Keratinocyte (primary cell): ENCODE results near the gene C3orf38. TPM values are rescaled to one million over a fixed set of nuclear protein-coding genes. Genes with fewer than 3 reads are reported as not detected.
"Not testable (repeated sequence)": the region's sequence is repeated elsewhere in the genome, so short reads cannot be mapped to it uniquely, and the experiment has no call there.

ENCODE experiments used
- DNase-seq: peaks from one replicate; pipeline ENCODE4 v3.0.0-alpha.2; 2011; ENCODE audit warnings: low read depth, missing footprints, low spot score
- FAIRE-seq: peaks from 2 replicates; lab custom pipeline; 2011; peaks lifted over from hg19 to GRCh38; lab: Jason Lieb, UNC
- H2AFZ ChIP-seq: 2 replicates; pipeline ENCODE4 v1.6.0; 2012; ENCODE audit warnings: low read length, control low read depth, inconsistent platforms; ENCODE audit not compliant: control insufficient read depth
- H3K27ac ChIP-seq: 2 replicates; pipeline ENCODE4 v1.5.1; 2011; ENCODE audit warnings: low read length; ENCODE audit not compliant: control insufficient read depth, insufficient read depth
- H3K27me3 ChIP-seq: 3 replicates; pipeline ENCODE4 v1.6.0; 2011; ENCODE audit warnings: low read length; ENCODE audit not compliant: control insufficient read depth, insufficient read depth; ENCODE audit errors: extremely low read depth
- H3K36me3 ChIP-seq, 2 experiments: 2 replicates in 1 of 2; 3 replicates in 1 of 2; pipeline ENCODE4 v1.5.1; 2011; ENCODE audit warnings: low read length in 2 of 2, mild to moderate bottlenecking in 1 of 2; ENCODE audit not compliant: control insufficient read depth in 2 of 2, insufficient read depth in 2 of 2; ENCODE audit errors: extremely low read depth in 1 of 2
- H3K4me1 ChIP-seq: 3 replicates; pipeline ENCODE4 v1.5.1; 2011; ENCODE audit warnings: low read length; ENCODE audit not compliant: control insufficient read depth, insufficient read depth; ENCODE audit errors: extremely low read depth
- H3K4me2 ChIP-seq: 3 replicates; pipeline ENCODE4 v1.6.0; 2011; ENCODE audit warnings: low read depth, low read length; ENCODE audit not compliant: control insufficient read depth, insufficient read depth; ENCODE audit errors: extremely low read depth
- H3K4me3 ChIP-seq, 3 experiments: fragments of 200-600 bp in 1 of 3; sonication (generic) in 1 of 3; 2 replicates in 2 of 3; 3 replicates in 1 of 3; pipeline ENCODE4 v1.5.1; 2011 to 2016; ENCODE audit warnings: low read length in 3 of 3, mild to moderate bottlenecking in 3 of 3, control low read depth in 2 of 3, inconsistent platforms in 1 of 3, low read depth in 1 of 3, mixed read lengths in 1 of 3, mixed run types in 1 of 3, moderate library complexity in 1 of 3; ENCODE audit not compliant: control insufficient read depth in 2 of 3, insufficient read depth in 2 of 3; ENCODE audit errors: extremely low read depth in 1 of 3
- H3K79me2 ChIP-seq: 2 replicates; pipeline ENCODE4 v1.6.0; 2012; ENCODE audit warnings: low read length; ENCODE audit not compliant: control insufficient read depth, insufficient read depth
- H3K9ac ChIP-seq: 3 replicates; pipeline ENCODE4 v1.6.0; 2011; ENCODE audit warnings: low read length; ENCODE audit not compliant: control insufficient read depth, insufficient read depth; ENCODE audit errors: extremely low read depth
- H3K9me1 ChIP-seq: 3 replicates; pipeline ENCODE4 v1.6.0; 2011; ENCODE audit warnings: low read length; ENCODE audit not compliant: control insufficient read depth, insufficient read depth; ENCODE audit errors: extremely low read depth
- H3K9me3 ChIP-seq: 2 replicates; pipeline ENCODE4 v1.5.1; 2012; ENCODE audit warnings: low read depth, low read length; ENCODE audit not compliant: control insufficient read depth
- H4K20me1 ChIP-seq: 3 replicates; pipeline ENCODE4 v1.6.0; 2011; ENCODE audit warnings: low read length; ENCODE audit not compliant: control insufficient read depth, insufficient read depth; ENCODE audit errors: extremely low read depth
- EZH2 ChIP-seq: IDR thresholded peaks from one replicate; pipeline ENCODE4 v1.6.1; 2012; ENCODE audit warnings: inconsistent platforms, mild to moderate bottlenecking, low read length, moderate library complexity
- dilution Hi-C: fragments of 300-500 bp; cut with MboI; formaldehyde crosslinking; loops from one replicate; pipeline ENCODE4 v1.7.0; 2020; ENCODE audit warnings: low sequenced_read_pairs; ENCODE audit not compliant: extremely low pct_ligation_motif_present
- polyA plus RNA-seq, 5 experiments: library from polyadenylated mRNA; depleted of rRNA in 3 of 5; stranded (reverse) in 3 of 5; stranded (forward) in 1 of 5; unstranded in 1 of 5; fragments of >200 nt; gene quantifications; 1 replicate in 1 of 5; 2 replicates in 3 of 5; 3 replicates in 1 of 5; pipeline versions ENCODE4 v1.2.1 to v1.2.3, GENCODE V29; 2011 to 2012; ENCODE audit warnings: missing spikeins in 2 of 5, low read depth in 1 of 5, low replicate concordance in 1 of 5
- TF ChIP-seq, protein P1 (sequence below), 3 experiments: IDR thresholded peaks in 1 of 3; conservative IDR thresholded peaks in 1 of 3; optimal IDR thresholded peaks in 1 of 3; 2 replicates in 2 of 3; 3 replicates in 1 of 3; pipeline versions ENCODE3 to v1.5.1; 2011; ENCODE audit warnings: low read length in 3 of 3, mild to moderate bottlenecking in 3 of 3, moderate library complexity in 2 of 3, control low read depth in 1 of 3, inconsistent platforms in 1 of 3; ENCODE audit not compliant: insufficient read depth in 2 of 3; ENCODE audit errors: extremely low read depth in 1 of 3

C3orf38 gene
- polyA plus RNA-seq, 1 donor (not counting 4 experiments of a cell fraction or from before 2014, with no cell fraction given): 20.3 TPM

DNA sequence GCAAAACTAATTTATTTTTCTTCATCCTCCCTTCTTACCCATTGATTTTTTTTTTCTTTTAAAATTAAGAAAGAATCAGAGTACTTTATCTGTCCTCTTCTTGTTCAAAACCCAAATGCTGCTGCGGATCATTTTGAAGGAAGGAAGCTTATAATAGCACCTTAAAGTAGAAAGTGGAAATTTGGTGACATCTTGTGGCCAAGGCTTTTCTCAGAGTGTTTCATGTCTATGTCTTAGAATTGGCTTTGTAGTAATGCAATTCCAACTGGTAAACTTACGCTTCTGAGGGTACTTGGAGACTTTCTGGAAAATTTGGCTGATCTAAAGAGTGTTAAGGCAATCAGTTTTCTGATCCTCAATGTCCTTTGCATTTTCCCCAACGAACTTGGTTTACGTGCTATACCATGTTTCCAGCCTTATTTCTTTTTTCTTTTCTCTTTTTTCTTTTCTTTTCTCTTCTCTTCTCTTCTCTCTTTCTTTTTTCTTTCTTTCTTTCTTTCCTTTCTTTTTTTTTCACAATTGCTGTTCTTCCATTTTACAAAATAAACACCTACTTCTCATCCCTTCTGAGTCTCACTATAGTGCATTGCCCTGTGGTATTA lies 30.7 kb downstream of the C3orf38 start:
- no peak for FAIRE-seq

DNA sequence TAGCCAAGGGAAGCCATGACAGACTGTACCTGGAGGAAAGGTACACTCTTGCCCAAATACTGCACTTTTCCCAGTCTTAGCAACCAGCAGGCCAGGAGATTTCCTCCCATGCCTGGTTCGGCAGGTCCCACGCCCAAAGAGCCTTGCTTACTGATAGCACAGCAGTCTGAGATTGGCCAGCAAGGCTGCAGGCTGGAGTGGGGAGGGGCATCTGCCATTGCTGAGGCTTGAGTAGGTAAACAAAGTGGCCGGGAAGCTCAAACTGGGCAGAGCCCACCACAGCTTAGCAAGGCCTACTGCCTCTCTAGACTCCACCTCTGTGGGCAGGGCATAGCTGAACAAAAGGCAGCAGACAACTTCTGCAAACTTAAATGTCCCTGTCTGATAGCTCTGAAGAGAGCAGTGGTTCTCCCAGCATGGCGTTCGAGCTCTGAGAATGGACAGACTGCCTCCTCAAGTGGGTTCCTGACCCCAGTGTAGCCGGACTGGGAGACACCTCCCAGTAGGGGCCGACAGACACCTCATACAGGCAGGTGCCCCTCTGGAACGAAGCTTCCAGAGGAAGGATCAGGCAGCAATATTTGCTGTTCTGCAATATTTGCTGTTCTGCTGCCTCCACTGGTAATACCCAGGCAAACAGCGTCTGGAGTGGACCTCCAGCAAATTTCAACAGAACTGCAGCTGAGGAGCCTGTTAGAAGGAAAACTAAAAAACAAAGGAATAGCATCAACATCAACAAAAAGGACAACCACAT lies 32.6 kb downstream of the C3orf38 start:
- H3K27ac ChIP-seq, H3K4me2 ChIP-seq, H3K79me2 ChIP-seq, H4K20me1 ChIP-seq, dilution Hi-C loops, H2AFZ ChIP-seq, H3K27me3 ChIP-seq, H3K36me3 ChIP-seq, DNase-seq, H3K4me3 ChIP-seq, H3K4me1 ChIP-seq, H3K9ac ChIP-seq, FAIRE-seq, H3K9me3 ChIP-seq, H3K9me1 ChIP-seq: not testable (repeated sequence)

More for the DNA sequence above, 30.7 kb downstream of the C3orf38 start:
- no peak for DNase-seq
- no peak overlapping the region for H3K27ac ChIP-seq
- no peaks in the 10 kb centered on the region for H3K9me3 ChIP-seq
- H2AFZ ChIP-seq: no peak overlapping the region
- no peaks in the 10 kb centered on the region for H3K79me2 ChIP-seq
- no peaks in the 10 kb centered on the region for H3K27me3 ChIP-seq
- dilution Hi-C loops: no loop called here
- no peaks in the 10 kb centered on the region for H4K20me1 ChIP-seq
- no peak overlapping the region for H3K9ac ChIP-seq
- no peaks in the 10 kb centered on the region for H3K36me3 ChIP-seq
- H3K4me2 ChIP-seq: no peak overlapping the region
- H3K9me1 ChIP-seq: no peaks in the 10 kb centered on the region
- no peaks in the 10 kb centered on the region for H3K4me1 ChIP-seq
- TF ChIP-seq, protein P1, sequence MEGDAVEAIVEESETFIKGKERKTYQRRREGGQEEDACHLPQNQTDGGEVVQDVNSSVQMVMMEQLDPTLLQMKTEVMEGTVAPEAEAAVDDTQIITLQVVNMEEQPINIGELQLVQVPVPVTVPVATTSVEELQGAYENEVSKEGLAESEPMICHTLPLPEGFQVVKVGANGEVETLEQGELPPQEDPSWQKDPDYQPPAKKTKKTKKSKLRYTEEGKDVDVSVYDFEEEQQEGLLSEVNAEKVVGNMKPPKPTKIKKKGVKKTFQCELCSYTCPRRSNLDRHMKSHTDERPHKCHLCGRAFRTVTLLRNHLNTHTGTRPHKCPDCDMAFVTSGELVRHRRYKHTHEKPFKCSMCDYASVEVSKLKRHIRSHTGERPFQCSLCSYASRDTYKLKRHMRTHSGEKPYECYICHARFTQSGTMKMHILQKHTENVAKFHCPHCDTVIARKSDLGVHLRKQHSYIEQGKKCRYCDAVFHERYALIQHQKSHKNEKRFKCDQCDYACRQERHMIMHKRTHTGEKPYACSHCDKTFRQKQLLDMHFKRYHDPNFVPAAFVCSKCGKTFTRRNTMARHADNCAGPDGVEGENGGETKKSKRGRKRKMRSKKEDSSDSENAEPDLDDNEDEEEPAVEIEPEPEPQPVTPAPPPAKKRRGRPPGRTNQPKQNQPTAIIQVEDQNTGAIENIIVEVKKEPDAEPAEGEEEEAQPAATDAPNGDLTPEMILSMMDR (optimal IDR thresholded peaks at IDR 0.05 in 1 of 3, IDR thresholded peaks at IDR 0.05 in 1 of 3, conservative IDR thresholded peaks at IDR 0.05 in 1 of 3; ENCODE audit: extremely low read depth in 1 of 3, insufficient read depth in 2 of 3, low read length in 3 of 3): peak in 2 of 3 experiments; percentile 21 to 33
- TF ChIP-seq EZH2: no peak
- H3K4me3 ChIP-seq: no peak overlapping the region
